Fibroblast of the aortic adventitia (primary cell): ENCODE data around the gene C2orf76. TPM values are rescaled to one million over a fixed set of nuclear protein-coding genes. Genes with fewer than 3 reads are reported as not detected.

Source experiments
- DNase-seq: peaks from one replicate; pipeline ENCODE4 v3.0.0-alpha.2; 2010; ENCODE audit warnings: low read depth
- H3K4me3 ChIP-seq: 2 replicates; pipeline ENCODE4 v1.5.1; 2011; ENCODE audit warnings: low read depth, mild to moderate bottlenecking, control low read depth, low read length, moderate library complexity
- total RNA-seq: library from RNA; depleted of rRNA; stranded (reverse); fragments of >200 nt; gene quantifications from 2 replicates; pipeline ENCODE4 v1.2.3, GENCODE V29; 2012; ENCODE audit warnings: low replicate concordance
- TF ChIP-seq, protein P1 (sequence below): IDR thresholded peaks from 2 replicates; pipeline ENCODE4 v1.5.1; 2011; ENCODE audit warnings: mild to moderate bottlenecking, low read length, control low read depth, inconsistent platforms; ENCODE audit not compliant: insufficient read depth

Gene C2orf76
- total RNA-seq, 1 donor: 21.4 TPM

DNA sequence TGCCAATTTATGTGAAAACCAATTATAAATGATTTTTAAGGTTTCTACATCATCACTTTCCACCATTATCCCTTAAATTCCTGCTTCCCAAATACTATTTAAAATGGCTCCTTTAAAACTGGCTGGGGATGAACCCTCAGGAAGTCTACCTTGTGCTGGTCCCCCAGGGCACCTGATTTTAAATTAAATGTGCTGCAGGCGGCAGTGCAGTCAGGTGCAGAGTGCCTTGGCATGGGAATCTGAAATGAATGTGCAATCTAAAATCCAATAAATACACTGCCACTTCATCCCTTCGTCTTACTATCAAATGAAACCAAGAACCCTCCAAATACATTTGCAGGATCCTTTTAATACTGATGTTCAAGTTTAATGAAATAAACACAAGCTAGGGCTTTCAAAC lies 61.8 kb downstream of the C2orf76 start:
- no peak overlapping the region for H3K4me3 ChIP-seq
- TF ChIP-seq, protein P1, sequence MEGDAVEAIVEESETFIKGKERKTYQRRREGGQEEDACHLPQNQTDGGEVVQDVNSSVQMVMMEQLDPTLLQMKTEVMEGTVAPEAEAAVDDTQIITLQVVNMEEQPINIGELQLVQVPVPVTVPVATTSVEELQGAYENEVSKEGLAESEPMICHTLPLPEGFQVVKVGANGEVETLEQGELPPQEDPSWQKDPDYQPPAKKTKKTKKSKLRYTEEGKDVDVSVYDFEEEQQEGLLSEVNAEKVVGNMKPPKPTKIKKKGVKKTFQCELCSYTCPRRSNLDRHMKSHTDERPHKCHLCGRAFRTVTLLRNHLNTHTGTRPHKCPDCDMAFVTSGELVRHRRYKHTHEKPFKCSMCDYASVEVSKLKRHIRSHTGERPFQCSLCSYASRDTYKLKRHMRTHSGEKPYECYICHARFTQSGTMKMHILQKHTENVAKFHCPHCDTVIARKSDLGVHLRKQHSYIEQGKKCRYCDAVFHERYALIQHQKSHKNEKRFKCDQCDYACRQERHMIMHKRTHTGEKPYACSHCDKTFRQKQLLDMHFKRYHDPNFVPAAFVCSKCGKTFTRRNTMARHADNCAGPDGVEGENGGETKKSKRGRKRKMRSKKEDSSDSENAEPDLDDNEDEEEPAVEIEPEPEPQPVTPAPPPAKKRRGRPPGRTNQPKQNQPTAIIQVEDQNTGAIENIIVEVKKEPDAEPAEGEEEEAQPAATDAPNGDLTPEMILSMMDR: no peak
- no peak for DNase-seq

DNA sequence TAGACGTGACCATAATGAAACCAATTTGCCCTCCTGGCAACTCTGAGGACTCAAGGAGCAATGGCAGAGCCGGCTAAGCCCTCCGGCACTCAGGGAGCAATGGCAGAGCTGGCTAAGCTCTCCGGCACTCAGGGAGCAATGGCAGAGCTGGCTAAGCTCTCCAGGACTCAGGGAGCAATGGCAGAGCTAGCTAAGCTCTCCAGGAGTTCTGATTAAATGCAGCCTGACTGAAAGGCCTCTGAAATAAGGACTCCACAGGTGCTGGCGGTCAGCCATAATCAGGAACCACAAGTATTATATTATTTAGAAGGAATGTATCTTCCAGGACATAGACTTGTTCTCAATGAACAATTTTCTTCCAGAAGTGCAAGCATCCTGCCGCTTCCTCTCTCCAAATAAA lies 65.2 kb downstream of the C2orf76 start:
- DNase-seq: no peak
- H3K4me3 ChIP-seq: no peak overlapping the region
- TF ChIP-seq, protein P1: no peak

DNA sequence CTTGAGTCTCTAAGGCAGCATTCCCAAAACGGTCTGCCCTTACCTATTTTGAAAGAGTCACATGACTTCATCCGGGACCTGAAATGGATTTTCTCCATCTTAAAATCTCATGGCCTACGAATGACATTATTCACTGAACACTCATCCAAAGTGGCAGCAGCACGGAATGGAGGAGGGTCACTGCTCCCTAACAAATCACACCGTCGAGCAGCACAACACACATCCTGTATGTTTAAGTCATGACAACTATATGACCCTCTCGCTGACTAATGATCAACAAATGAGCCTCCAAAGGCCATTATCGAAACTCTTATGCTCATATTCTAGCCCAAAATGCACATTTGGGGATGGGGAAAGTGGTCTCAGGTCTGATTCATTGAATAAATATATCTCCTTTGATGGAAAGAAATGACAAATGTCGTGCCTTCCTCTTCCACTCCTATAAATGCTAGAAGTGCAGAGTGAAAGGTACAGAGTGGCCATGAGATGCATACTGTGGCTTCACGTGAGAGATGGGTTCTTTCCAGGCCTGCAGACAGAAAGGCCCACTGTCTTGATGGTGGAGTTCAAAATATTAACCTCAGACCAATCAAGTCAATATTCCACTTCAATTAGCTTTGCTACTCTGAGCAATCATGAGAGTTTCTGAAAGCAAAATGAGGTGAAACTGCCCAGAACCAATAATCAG lies 70.8 kb downstream of the C2orf76 start:
- TF ChIP-seq, protein P1: no peak
- no peak for DNase-seq
- H3K4me3 ChIP-seq: no peak overlapping the region

DNA sequence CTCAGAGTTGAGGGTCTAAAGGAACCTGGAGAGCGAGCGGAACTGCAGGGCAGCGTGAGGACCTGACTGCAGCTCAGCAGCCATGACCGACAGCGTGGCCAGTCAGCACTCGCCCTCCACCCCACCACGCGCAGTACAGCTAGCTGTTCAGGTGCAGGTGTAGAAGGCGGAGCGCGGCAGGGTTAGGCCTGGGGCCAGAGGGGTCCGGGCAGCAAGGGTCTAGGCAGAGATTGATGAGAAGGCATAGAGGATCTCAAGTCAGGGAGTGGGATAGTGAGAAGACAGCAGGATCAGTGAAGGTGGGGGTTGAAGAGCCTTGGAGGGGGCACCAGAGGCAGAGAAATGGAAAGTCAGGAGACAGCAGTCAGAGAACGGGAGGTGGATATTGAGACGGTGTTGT lies 72.0 kb downstream of the C2orf76 start:
- no peak overlapping the region for H3K4me3 ChIP-seq
- DNase-seq: no peak
- TF ChIP-seq, protein P1: no peak

DNA sequence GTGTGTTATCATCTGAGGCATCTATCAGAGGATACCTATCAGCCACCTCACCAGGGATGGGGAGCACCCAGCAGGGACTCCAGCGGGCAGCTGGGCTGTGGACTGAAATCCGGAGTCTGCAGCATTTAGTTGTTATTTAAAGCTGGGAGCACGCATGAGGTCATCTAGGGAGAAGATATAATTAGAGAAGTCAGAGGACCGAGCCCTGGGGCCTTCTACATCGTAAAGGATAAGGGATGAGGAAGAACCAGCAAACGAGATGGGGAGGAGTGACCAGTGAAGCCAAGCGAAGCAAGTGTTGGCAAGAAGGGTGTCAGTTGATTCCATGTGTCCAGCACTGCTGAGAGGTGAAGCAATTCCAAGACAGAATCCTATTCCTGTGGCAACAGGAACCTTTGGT lies 72.7 kb downstream of the C2orf76 start:
- H3K4me3 ChIP-seq: no peak overlapping the region
- TF ChIP-seq, protein P1: no peak
- no peak for DNase-seq

DNA sequence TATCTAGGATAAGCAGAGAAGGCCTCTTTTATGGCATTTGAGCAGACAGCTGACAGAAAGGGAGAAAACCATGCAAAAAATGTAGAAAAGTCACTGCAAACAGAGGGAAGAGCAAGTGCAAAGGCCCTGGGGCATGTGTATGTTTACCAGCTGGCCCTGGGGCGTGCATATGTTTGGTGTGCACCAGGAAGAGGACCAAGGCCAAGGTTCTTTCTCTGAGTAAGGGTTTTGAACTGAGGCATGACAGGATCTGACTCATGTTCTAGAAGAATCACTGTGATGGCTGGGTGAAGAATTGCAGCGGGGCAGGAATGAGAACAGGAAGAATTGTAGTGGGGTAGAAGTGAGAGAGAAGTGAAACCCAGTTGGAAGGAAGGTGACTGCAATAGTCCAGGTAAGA lies 73.4 kb downstream of the C2orf76 start:
- DNase-seq: no peak
- H3K4me3 ChIP-seq: no peak overlapping the region
- TF ChIP-seq, protein P1: no peak

DNA sequence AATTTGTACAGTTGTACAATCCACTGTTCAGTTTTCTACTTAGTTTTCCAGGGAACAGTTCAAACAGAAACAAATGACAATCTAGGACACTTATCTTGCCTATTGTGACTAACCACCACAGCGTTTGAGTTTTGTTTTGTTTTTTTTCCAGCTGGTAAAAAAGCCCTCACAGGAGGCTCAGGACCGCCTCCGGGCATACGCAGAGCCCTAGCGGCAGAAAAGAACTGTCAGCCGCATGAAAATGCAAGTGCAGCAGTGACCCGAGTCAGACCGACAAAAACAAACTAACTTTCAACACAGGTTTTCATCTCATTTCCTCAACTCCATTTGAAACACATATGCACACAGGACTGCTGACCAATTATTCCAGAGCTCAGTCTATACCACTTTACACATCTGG lies 74.4 kb downstream of the C2orf76 start:
- DNase-seq: no peak
- TF ChIP-seq, protein P1: no peak
- H3K4me3 ChIP-seq: no peak overlapping the region
